ENCODE results near the gene EFNA4. TPM values are rescaled to one million over a fixed set of nuclear protein-coding genes. Genes with fewer than 3 reads are reported as not detected.

Gene EFNA4
- polyA plus RNA-seq, 3 donors, result 2.3 to 8.0 (median 4.1) TPM

GRCh38 chr1:155066777-155067176 is 3.2 kb downstream of the EFNA4 start:
- no peaks in the 10 kb centered on the region for H3K9me3 ChIP-seq (replicated peaks in 1 of 2; ENCODE audit: control insufficient read depth in 1 of 2, insufficient read depth in 1 of 2, low read length in 2 of 2)
- H3K4me3 ChIP-seq (replicated peaks in 1 of 3; ENCODE audit: low read depth in 2 of 3, low read length in 3 of 3), result no peak overlapping the region
- H4K20me1 ChIP-seq (ENCODE audit: insufficient read depth, low read length), result peaks cover 54% of the 10 kb centered on the region
- H3K4me1 ChIP-seq (ENCODE audit: control insufficient read depth in 1 of 2, insufficient read depth in 2 of 2, low read length in 2 of 2), result peaks cover 41 to 56% of the 10 kb centered on the region in 2 donors
- peaks cover 7% of the 10 kb centered on the region for H3K79me2 ChIP-seq (ENCODE audit: insufficient read depth, low read length)
- H3K36me3 ChIP-seq (replicated peaks in 1 of 2; ENCODE audit: control insufficient read depth in 1 of 2, insufficient read depth in 2 of 2, low read length in 2 of 2), result peaks cover 5 to 32% of the 10 kb centered on the region in 2 donors
- peaks cover 36% of the 10 kb centered on the region for H3K4me1 Mint-ChIP-seq
- no peak for TF ChIP-seq CTCF (IDR thresholded peaks at IDR 0.05)
- peaks cover 6 to 20% (median 13%) of the 10 kb centered on the region in 3 donors for H3K27me3 Mint-ChIP-seq (ENCODE audit: low read depth in 3 of 3)
- intact Hi-C loops (cut with micrococcal nuclease), result no loop called here
- no peak for DNase-seq
- H3K4me3 Mint-ChIP-seq, result no peak overlapping the region
- H3K27ac ChIP-seq (ENCODE audit: low read depth in 1 of 2, low read length in 2 of 2), result no peak overlapping the region
- H3K36me3 Mint-ChIP-seq, result peaks cover 34 to 41% of the 10 kb centered on the region in 2 donors
- no peak overlapping the region for H3K4me2 ChIP-seq (replicated peaks; ENCODE audit: extremely low read depth, low read length, poor library complexity, severe bottlenecking)
- WGBS (ENCODE audit: insufficient coverage), result 99% methylated on average over 6 of the region's 8 CpGs
- H3K9me3 Mint-ChIP-seq, result peaks cover 0 to 2% (median 0%) of the 10 kb centered on the region in 7 donors
- H3K27me3 ChIP-seq (ENCODE audit: control insufficient read depth in 2 of 2, insufficient read depth in 2 of 2, low read length in 2 of 2), result peaks cover 0 to 8% of the 10 kb centered on the region in 2 donors
- H3K9ac ChIP-seq (ENCODE audit: insufficient read depth, low read length, poor library complexity, severe bottlenecking), result no peak overlapping the region
- H2AFZ ChIP-seq (ENCODE audit: insufficient read depth, low read depth, low read length, poor library complexity, severe bottlenecking), result no peak overlapping the region
- H3K27ac Mint-ChIP-seq, result no peak overlapping the region

DNA sequence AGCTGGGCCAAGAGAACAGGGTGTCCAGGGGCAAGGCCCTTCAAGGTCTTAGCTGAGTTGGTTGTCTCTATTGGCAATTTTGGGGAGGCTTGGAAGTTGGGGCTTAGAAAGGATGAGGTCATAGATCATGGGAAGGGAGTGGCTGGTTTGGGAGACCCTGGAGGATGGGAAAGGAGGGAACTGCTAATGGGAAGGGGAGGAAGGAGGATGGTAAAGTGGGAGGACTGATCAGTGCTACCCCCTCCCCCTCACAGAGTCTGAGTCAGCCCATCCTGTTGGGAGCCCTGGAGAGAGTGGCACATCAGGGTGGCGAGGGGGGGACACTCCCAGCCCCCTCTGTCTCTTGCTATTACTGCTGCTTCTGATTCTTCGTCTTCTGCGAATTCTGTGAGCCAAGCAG is 5.1 kb downstream of the EFNA4 start:
- peaks cover 0 to 13% of the 10 kb centered on the region in 2 donors for H3K27me3 ChIP-seq (ENCODE audit: control insufficient read depth in 2 of 2, insufficient read depth in 2 of 2, low read length in 2 of 2)
- Mint-ChIP-seq H3K27ac (peak overlapping the region in 1 of 7 donors; percentile 71), H3K36me3 (peaks cover 34 to 36% of the 10 kb centered on the region in 2 donors), H3K4me1 (peaks cover 32% of the 10 kb centered on the region), H3K4me3 (no peak overlapping the region), H3K27me3 (ENCODE audit: low read depth in 3 of 3) (peaks cover 11 to 23% (median 17%) of the 10 kb centered on the region in 3 donors), H3K9me3 (peaks cover 0 to 2% (median 0%) of the 10 kb centered on the region in 7 donors)
- H3K4me3 ChIP-seq (replicated peaks in 1 of 3; ENCODE audit: low read depth in 2 of 3, low read length in 3 of 3), result no peak overlapping the region
- no peak overlapping the region for H2AFZ ChIP-seq (ENCODE audit: insufficient read depth, low read depth, low read length, poor library complexity, severe bottlenecking)
- TF ChIP-seq CTCF (IDR thresholded peaks at IDR 0.05), result no peak
- H3K36me3 ChIP-seq (replicated peaks in 1 of 2; ENCODE audit: control insufficient read depth in 1 of 2, insufficient read depth in 2 of 2, low read length in 2 of 2), result peaks cover 5 to 32% of the 10 kb centered on the region in 2 donors
- peaks cover 33 to 45% of the 10 kb centered on the region in 2 donors for H3K4me1 ChIP-seq (ENCODE audit: control insufficient read depth in 1 of 2, insufficient read depth in 2 of 2, low read length in 2 of 2)
- no peak for DNase-seq
- intact Hi-C loops (cut with micrococcal nuclease), result no loop called here
- H3K9me3 ChIP-seq (replicated peaks in 1 of 2; ENCODE audit: control insufficient read depth in 1 of 2, insufficient read depth in 1 of 2, low read length in 2 of 2), result no peaks in the 10 kb centered on the region
- WGBS (ENCODE audit: insufficient coverage), result 90% methylated on average over 2 of the region's 3 CpGs
- H3K9ac ChIP-seq (ENCODE audit: insufficient read depth, low read length, poor library complexity, severe bottlenecking), result no peak overlapping the region
- H3K27ac ChIP-seq (ENCODE audit: low read depth in 1 of 2, low read length in 2 of 2), result no peak overlapping the region
- H3K4me2 ChIP-seq (replicated peaks; ENCODE audit: extremely low read depth, low read length, poor library complexity, severe bottlenecking), result no peak overlapping the region
- peaks cover 39% of the 10 kb centered on the region for H4K20me1 ChIP-seq (ENCODE audit: insufficient read depth, low read length)
- peaks cover 7% of the 10 kb centered on the region for H3K79me2 ChIP-seq (ENCODE audit: insufficient read depth, low read length)

Data from CD14-positive monocyte (primary cell).